Measurements from ENCODE around the gene LAMA3. TPM values are rescaled to one million over a fixed set of nuclear protein-coding genes. Genes with fewer than 3 reads are reported as not detected.

The LAMA3 gene
- polyA plus RNA-seq, 1 of the 3 experiments (the other 2 are of a cell fraction), result 3.5 TPM

GRCh38 chr18:23725351-23725750 is 36.1 kb downstream of the LAMA3 start:
- no peaks in the 10 kb centered on the region for H3K9me3 ChIP-seq
- no peak overlapping the region for H3K9ac ChIP-seq
- no peaks in the 10 kb centered on the region for H3K79me2 ChIP-seq (ENCODE audit: insufficient read depth)
- H3F3A ChIP-seq (replicated peaks; ENCODE audit: insufficient read depth), result peaks cover 3% of the 10 kb centered on the region
- H3K27ac ChIP-seq (ENCODE audit: low read depth in 2 of 2, low read length in 1 of 2), result no peak overlapping the region
- H3K27me3 ChIP-seq (ENCODE audit: insufficient read depth), result no peaks in the 10 kb centered on the region
- no peaks in the 10 kb centered on the region for H3K36me3 ChIP-seq (replicated peaks in 1 of 2; ENCODE audit: control insufficient read depth in 1 of 2, insufficient read depth in 2 of 2, low read length in 1 of 2)
- no peak overlapping the region for H3K4me2 ChIP-seq
- TF ChIP-seq MXI1 (IDR thresholded peaks at IDR 0.05; ENCODE audit: low read depth, low read length) (no peak), EP300 (IDR thresholded peaks at IDR 0.05; ENCODE audit: borderline replicate concordance in 1 of 2, low read depth in 1 of 2, low read length in 1 of 2) (no peak), CHD2 (IDR thresholded peaks at IDR 0.05; ENCODE audit: low read length, partially characterized antibody) (no peak), SIN3A (IDR thresholded peaks at IDR 0.05; ENCODE audit: borderline replicate concordance, low read depth, low read length) (no peak), USF1 (IDR thresholded peaks at IDR 0.05; ENCODE audit: borderline replicate concordance, low read depth) (no peak), TAF1 (IDR thresholded peaks at IDR 0.05; ENCODE audit: borderline replicate concordance, low read depth, low read length) (no peak), GABPA (IDR thresholded peaks at IDR 0.05; ENCODE audit: low read depth) (no peak), NRF1 (IDR thresholded peaks at IDR 0.05; ENCODE audit: low read depth, low read length) (no peak), JUND (IDR thresholded peaks at IDR 0.05) (no peak), RAD21 (IDR thresholded peaks at IDR 0.05; ENCODE audit: low read length) (no peak), CTCF (IDR thresholded peaks at IDR 0.05) (no peak), FOXJ3 (CRISPR knock-in tag; IDR thresholded peaks at IDR 0.05) (no peak), ELF1 (IDR thresholded peaks at IDR 0.05) (no peak), MAX (IDR thresholded peaks at IDR 0.05; ENCODE audit: low read depth) (no peak), POLR2AphosphoS5 (IDR thresholded peaks at IDR 0.05; ENCODE audit: low read depth, low read length) (no peak), USF2 (IDR thresholded peaks at IDR 0.05; ENCODE audit: borderline replicate concordance, low read depth, low read length) (no peak), ZBTB33 (IDR thresholded peaks at IDR 0.05; ENCODE audit: borderline replicate concordance, low read depth) (no peak), TEAD4 (IDR thresholded peaks at IDR 0.05; ENCODE audit: borderline replicate concordance, insufficient read depth) (no peak), IRF3 (IDR thresholded peaks at IDR 0.05; ENCODE audit: low read depth, low read length) (no peak), FOSL2 (IDR thresholded peaks at IDR 0.05; ENCODE audit: borderline replicate concordance, low read depth) (no peak)
- no peaks in the 10 kb centered on the region; a peak in 1 of 4 replicates for H3K4me1 ChIP-seq (ENCODE audit: control insufficient read depth in 1 of 2, insufficient read depth in 2 of 2, low read depth in 1 of 2, low read length in 1 of 2)
- H4K20me1 ChIP-seq (ENCODE audit: insufficient read depth), result no peaks in the 10 kb centered on the region
- no peak overlapping the region for H2AFZ ChIP-seq (ENCODE audit: low read depth)
- 60% methylated on average over 3 of the region's 6 CpGs for WGBS (ENCODE audit: low lambda C conversion rate)
- H3K9me2 ChIP-seq, result no peaks in the 10 kb centered on the region
- DNase-seq, result no peak
- H3K4me3 ChIP-seq (ENCODE audit: low read depth in 2 of 2, low read length in 1 of 2), result no peak overlapping the region
- CTCF ChIA-PET, result interaction anchor here (1.1 kb wide), 1 partner anchor 22 kb away, joined by 4 read pairs; no protein-coding TSS in a partner anchor
- POLR2A ChIA-PET, result no interaction called here

Data from SK-N-SH (cell line).